ENCODE data around the gene CTNNA3. TPM values are rescaled to one million over a fixed set of nuclear protein-coding genes. Genes with fewer than 3 reads are reported as not detected.

Gene CTNNA3
- total and polyA plus RNA-seq, 2 of the 4 experiments (the other 2 are of a cell fraction), result 0.19 to 0.90 TPM

GRCh38 chr10:66832781-66833422 lies 863.1 kb downstream of the CTNNA3 start:
- no peak overlapping the region for H2AK5ac ChIP-seq (ENCODE audit: low read depth, low read length)
- no peaks in the 10 kb centered on the region for H3K9me1 ChIP-seq (ENCODE audit: insufficient read depth, low read length)
- H2BK15ac ChIP-seq (ENCODE audit: low read depth, low read length), result no peak overlapping the region
- no peak overlapping the region for H3K18ac ChIP-seq (ENCODE audit: low read depth, low read length)
- H2AFZ ChIP-seq (replicated peaks; ENCODE audit: low read length, poor library complexity), result no peak overlapping the region
- H4K8ac ChIP-seq (ENCODE audit: low read depth in 2 of 2, low read length in 2 of 2), result no peak overlapping the region
- H4K20me1 ChIP-seq (ENCODE audit: insufficient read depth, low read length), result no peaks in the 10 kb centered on the region
- intact Hi-C loops (cut with micrococcal nuclease) (no loop called here), in situ Hi-C loops (cut with MboI; ENCODE audit: low sequenced_read_pairs) (no loop called here), dilution Hi-C loops (cut with HindIII; ENCODE audit: low sequenced_read_pairs, unreplicated experiment) (no loop called here)
- H3K27me3 ChIP-seq (ENCODE audit: control insufficient read depth, insufficient read depth, low read length), result no peaks in the 10 kb centered on the region
- no peak overlapping the region for H2BK120ac ChIP-seq (ENCODE audit: low read depth, low read length)
- H3K9me3 ChIP-seq (ENCODE audit: control insufficient read depth, insufficient read depth, low read length), result no peaks in the 10 kb centered on the region
- no peak overlapping the region for H4K5ac ChIP-seq (ENCODE audit: low read depth, low read length)
- ATAC-seq (ENCODE audit: low read depth) (no peak), DNase-seq (no peak)
- CTCF ChIA-PET, result interaction anchor here (0.6 kb wide), 1 partner anchor 144 kb away, joined by 4 read pairs; no protein-coding TSS in a partner anchor
- POLR2A ChIA-PET (ENCODE audit: unreplicated experiment), result no interaction called here
- H2BK20ac ChIP-seq (ENCODE audit: low read depth, low read length), result no peak overlapping the region
- H3K79me1 ChIP-seq (ENCODE audit: low read depth in 1 of 2, low read length in 2 of 2), result no peaks in the 10 kb centered on the region
- no peak overlapping the region for H3K27ac ChIP-seq (ENCODE audit: insufficient read depth, low read length)
- H3K4ac ChIP-seq (ENCODE audit: low read depth, low read length), result no peak overlapping the region
- H2BK5ac ChIP-seq (ENCODE audit: low read depth, low read length, poor library complexity, severe bottlenecking), result no peak overlapping the region
- no peaks in the 10 kb centered on the region for H3K36me3 ChIP-seq (ENCODE audit: control insufficient read depth, insufficient read depth, low read length)
- no peak overlapping the region for H3K9ac ChIP-seq (ENCODE audit: low read depth, low read length)
- H3K56ac ChIP-seq (ENCODE audit: extremely low read depth, insufficient read depth, low read length), result no peak overlapping the region
- H4K91ac ChIP-seq (ENCODE audit: insufficient read depth, low read depth, low read length), result no peak overlapping the region
- no peak overlapping the region for H3K4me2 ChIP-seq (ENCODE audit: low read depth, low read length)
- H3K14ac ChIP-seq (replicated peaks; ENCODE audit: low read depth, low read length), result no peak overlapping the region
- no peak overlapping the region for H3K23ac ChIP-seq (ENCODE audit: low read depth, low read length)
- WGBS, 2 experiments (ENCODE audit: extremely low coverage in 2 of 2, insufficient read length in 1 of 2), result 0% methylated on average over 1 of the region's 3 CpGs; no CpG with 5 or more reads in 1 of the 2 experiments
- TF ChIP-seq RAD21 (IDR thresholded peaks at IDR 0.05; ENCODE audit: low read length) (no peak), MAZ (IDR thresholded peaks at IDR 0.05; ENCODE audit: borderline replicate concordance, low read depth, low read length) (no peak), RFX5 (IDR thresholded peaks at IDR 0.05; ENCODE audit: low read depth, low read length) (no peak), POLR2A (IDR thresholded peaks at IDR 0.05; ENCODE audit: low read depth, low read length) (no peak), BHLHE40 (IDR thresholded peaks at IDR 0.05; ENCODE audit: low read depth, low read length) (no peak), SMC3 (IDR thresholded peaks at IDR 0.05; ENCODE audit: low read depth, low read length) (no peak), CEBPB (IDR thresholded peaks at IDR 0.05; ENCODE audit: low read depth, low read length) (no peak), MXI1 (IDR thresholded peaks at IDR 0.05; ENCODE audit: borderline replicate concordance, low read depth, low read length) (no peak), CHD1 (IDR thresholded peaks at IDR 0.05; ENCODE audit: low read depth, low read length) (no peak), ELK1 (IDR thresholded peaks at IDR 0.05; ENCODE audit: borderline replicate concordance, low read depth, low read length) (no peak), FOS (IDR thresholded peaks at IDR 0.05; ENCODE audit: low read depth, low read length) (no peak), MAFK (IDR thresholded peaks at IDR 0.05; ENCODE audit: low read depth, low read length) (no peak), RCOR1 (IDR thresholded peaks at IDR 0.05; ENCODE audit: insufficient replicate concordance, low read length) (no peak), NFE2L2 (IDR thresholded peaks at IDR 0.05; ENCODE audit: low read depth, low read length) (no peak)
- TF ChIP-seq, protein P1, sequence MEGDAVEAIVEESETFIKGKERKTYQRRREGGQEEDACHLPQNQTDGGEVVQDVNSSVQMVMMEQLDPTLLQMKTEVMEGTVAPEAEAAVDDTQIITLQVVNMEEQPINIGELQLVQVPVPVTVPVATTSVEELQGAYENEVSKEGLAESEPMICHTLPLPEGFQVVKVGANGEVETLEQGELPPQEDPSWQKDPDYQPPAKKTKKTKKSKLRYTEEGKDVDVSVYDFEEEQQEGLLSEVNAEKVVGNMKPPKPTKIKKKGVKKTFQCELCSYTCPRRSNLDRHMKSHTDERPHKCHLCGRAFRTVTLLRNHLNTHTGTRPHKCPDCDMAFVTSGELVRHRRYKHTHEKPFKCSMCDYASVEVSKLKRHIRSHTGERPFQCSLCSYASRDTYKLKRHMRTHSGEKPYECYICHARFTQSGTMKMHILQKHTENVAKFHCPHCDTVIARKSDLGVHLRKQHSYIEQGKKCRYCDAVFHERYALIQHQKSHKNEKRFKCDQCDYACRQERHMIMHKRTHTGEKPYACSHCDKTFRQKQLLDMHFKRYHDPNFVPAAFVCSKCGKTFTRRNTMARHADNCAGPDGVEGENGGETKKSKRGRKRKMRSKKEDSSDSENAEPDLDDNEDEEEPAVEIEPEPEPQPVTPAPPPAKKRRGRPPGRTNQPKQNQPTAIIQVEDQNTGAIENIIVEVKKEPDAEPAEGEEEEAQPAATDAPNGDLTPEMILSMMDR (conservative IDR thresholded peaks at IDR 0.05; ENCODE audit: low read depth, low read length), result no peak
- TF ChIP-seq, protein P2, sequence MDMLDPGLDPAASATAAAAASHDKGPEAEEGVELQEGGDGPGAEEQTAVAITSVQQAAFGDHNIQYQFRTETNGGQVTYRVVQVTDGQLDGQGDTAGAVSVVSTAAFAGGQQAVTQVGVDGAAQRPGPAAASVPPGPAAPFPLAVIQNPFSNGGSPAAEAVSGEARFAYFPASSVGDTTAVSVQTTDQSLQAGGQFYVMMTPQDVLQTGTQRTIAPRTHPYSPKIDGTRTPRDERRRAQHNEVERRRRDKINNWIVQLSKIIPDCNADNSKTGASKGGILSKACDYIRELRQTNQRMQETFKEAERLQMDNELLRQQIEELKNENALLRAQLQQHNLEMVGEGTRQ (IDR thresholded peaks at IDR 0.05; ENCODE audit: low read depth, low read length), result no peak
- H2AK9ac ChIP-seq (replicated peaks; ENCODE audit: low read depth, low read length, poor library complexity), result no peak overlapping the region
- H3K4me3 ChIP-seq (ENCODE audit: insufficient read depth, low read depth, low read length), result no peak overlapping the region
- H3K4me1 ChIP-seq (ENCODE audit: control insufficient read depth, insufficient read depth, low read length), result no peaks in the 10 kb centered on the region; the same call in 1 of the 2 replicates
- BruUV-seq (replicated peaks), result no TSS peak
